NCI-H1092 (cell line): Measurements from ENCODE around the gene CACNB1.

Experiments used
- DNase-seq: peaks from one replicate; lab custom pipeline; 2025; lab: John Stamatoyannopoulos, UW

The CACNB1 gene

DNA sequence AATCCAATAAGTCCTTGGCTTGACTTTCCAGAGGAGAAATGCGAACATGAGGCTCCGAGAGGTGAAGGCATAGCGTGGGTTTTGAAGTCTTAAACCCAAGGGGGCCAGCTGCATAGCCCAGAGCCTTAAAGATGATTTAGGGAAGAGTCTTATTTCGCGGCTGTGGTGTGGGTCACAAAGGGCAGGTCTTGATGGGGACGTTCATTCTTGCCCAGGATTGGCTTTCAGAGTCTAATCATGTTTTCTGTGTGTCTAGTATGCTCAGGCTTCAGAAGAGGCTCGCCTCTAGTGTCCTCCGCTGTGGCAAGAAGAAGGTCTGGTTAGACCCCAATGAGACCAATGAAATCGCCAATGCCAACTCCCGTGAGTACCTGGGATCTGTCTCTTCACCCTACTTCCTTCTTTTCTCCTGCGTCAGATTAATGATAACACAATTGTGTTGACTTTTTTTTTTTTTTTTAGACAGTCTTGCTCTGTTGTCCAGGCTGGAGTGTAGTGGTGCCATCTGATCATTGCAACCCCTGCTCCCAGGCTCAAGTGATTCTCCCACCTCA lies 3.6 kb upstream of the CACNB1 start:
- DNase-seq: no peak

DNA sequence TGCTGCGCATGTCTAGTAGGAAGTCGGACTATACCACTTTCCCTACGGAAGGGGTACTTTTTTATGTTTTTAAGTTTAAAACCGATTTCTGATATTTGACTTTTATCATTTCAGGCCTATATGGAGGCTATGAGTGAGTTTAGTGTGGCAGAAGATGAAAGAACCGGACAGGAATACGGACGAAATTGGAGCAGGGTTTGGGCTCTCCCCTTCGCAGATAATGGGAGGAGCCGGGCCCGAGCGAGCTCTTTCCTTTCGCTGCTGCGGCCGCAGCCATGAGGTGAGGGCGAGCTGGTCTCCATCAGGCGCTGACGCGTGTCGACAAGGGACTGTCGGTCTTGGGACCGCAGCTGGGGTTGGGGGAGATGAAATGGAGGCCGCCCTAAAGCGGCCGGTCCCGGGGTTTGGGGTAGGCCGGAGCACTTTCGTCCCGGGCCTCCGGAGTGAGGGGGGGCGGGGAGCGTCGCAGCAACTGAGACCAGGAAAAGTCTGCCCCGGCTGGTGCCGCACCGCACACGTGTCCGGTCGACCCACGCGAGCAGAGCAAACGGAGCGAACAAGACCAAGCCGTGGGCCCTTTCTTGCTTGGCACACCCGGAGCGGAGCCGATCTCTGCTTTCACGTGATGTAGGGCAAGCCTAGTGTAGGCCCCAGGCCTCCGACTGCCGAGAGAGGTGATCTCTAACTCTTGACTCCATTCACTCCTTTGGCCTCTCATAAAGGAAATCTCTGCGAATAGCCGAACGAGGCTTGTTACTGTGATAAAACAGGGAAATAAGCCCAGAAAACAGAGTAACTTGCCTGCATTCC lies 2.8 kb upstream of the CACNB1 start, which contains the start of gene RPL19:
RPL19 (plus strand) TSS at position 214 of the 810 bp plus-strand sequence; CDS start at position 276, 62 bp downstream.
- peak; percentile 76 for DNase-seq

DNA sequence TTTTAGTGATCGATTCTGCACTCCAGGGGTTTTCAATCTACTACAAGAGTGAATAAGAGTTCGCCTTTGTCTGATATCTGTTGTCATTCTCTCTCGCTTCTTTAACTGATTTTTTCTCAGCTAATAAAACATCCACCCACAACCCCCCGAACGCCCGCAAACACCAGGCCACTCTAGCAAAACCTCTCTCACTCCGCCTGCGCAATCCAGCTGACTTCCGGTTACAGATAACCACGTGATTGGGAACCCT lies 2.3 kb upstream of the CACNB1 start:
- DNase-seq: peak; percentile 91

DNA sequence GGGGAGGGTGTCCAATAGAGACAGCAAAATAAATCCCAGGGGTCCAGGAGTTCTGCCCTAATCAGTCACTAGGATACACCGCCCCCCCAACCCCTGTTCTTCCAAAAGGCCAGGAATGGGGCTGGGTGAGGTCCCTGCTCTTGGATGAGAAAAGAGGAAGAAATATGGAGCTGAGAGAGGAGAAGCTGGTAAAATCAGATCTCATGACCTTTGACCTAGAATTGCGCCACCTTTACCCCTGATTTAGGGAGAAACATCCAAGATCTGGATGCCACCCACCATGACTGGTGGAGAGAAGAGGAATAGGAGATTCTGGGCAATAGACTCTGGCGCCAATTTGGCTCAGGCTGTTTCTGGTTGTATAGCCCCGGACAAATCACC lies 707 bp upstream of the CACNB1 start:
- no peak for DNase-seq

DNA sequence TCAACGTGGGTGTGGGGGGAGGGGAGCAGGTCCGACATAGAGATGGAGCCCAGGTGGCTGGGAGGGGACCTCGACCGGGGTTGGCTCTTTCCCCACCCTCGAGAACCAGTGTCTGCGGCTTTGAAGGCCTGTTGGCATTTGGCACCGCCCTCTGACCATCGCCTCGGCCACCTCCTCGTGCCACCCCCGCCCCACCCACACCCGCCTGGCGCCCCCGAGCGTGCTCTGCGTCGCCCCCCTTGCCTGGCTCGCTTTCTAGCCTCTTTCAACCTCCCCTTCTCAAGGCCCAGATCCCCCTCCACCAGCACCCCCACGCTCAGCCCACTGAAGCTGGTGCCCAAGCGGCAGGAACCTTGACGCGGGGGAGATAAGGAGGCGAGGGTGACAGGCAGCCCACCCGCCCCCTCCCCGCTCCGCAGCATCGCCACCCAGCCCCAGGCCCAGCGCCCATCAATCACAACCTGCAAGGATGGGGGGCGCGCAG lies 619 bp downstream of the CACNB1 start:
- DNase-seq: no peak

DNA sequence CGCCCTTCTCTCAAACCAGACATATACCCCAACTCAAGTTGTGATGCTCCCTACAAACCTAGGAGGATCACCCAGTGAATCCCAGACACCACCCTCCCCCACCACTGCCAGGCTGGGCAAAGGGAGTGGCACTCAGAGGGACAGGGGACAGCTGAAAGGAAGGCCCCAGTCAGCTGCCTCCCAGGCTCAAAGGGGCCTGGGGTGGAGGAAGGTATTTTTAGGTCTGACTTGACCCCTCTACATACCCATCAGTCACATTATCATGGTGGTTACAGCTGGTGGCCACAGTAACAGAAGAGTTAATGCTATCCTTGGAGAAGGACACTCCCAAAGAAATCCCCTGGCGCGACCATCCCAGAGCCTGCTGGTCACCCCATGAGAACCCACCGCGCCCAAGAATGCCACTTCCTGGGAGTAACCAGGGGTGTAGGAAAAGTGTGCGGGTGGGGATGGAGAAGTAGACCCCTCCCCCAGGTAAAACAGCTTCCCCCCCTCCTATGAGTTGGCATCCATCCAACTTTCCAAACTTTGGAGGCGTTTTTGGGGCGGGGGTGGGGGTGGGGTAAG lies 1.1 kb downstream of the CACNB1 start:
- DNase-seq: no peak

DNA sequence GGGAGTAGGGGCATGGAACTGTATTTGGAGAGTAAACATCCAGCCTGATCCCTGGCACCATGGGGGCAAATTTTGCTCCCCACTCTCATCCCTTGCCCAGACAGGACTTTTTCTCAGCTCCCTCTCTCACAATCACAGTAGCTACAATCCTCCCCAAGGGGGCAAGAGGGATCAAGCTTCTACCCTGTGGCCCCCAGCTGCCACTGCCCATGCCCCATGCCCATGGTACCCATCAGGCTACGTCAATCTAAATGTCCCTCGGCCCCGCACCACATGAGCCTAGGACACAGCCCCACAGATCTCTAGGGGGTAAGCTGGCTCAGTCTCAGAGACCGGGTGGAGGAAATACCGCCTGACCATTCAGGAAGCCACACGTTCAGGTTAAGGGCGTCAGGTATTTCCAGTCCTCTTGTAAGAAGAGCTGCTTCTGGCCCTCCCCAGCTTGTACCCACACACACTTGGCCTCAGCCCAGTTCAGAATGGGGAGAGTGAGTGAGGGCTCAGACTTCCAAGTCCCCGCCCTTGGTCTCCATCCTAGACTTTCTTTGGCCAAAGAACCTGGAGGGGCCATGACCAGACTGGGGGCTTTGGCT lies 1.8 kb downstream of the CACNB1 start:
- DNase-seq: no peak

DNA sequence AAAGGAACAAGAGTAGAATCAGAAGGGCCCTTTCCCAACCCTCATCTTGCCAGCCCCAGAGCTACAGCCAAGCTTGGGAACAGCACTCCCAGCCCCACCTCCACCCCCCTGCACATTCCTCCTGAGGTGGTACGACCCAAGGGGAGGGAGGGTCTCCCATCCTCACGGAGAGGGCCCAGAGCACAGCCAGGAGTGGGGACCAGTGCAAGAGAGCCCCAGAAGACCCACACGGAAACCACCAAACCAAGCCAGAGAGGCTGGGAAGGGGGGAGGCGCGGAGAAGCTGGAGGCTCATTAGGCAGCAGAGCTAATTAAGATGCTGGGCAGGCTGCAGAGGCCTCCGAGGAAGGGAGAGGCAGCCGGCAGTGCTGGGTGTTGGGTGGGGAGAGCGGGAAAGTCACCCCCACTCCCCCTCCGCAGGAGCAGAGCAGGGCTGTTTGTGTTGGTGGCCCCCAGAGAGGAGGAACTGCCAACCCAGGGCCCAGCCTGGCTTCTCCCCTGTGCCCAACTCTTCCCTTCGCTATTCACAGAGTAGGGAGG lies 2.4 kb downstream of the CACNB1 start:
- no peak for DNase-seq

DNA sequence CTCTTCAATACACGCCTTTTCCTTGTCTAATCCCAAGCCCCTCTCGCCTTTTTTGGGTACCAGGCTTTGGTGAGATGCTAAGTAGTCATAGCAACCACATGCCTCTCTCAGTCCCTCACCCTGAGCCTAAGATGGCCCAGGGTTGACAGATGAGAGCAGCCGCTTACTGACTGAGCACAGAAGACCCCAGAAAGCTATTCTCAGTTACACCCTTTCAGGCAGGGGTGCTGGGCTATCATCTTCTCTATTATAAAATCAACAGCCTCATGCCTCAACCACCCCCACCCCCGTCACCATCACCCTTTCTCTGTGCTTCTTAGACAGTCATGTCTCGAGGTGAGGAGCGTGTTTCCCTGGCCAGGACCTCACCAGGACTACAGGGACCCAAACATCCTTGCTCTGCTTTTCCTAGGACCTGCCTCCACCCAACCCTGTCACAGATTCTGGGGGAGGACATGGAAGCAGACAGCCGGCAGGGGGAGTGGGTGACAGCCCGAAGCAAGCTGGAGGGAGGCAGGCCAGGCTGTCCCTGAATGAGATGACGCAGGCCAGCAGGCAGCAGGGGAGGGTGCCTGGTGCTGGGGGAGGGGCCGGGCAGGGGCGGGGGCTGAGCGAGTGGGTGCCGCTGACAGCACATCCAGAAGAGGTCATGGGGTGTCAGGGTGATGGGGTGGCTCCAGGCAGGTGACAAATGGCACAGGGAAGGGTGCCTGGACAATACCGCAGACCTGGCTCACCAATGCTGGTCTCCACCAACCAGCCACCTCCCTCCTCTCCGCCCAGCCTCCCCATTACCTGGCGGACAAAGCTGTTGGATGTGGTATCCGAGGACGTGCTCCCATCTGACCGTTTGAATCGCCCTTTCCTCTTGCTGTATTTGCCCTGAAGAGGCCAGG lies 3.1 kb downstream of the CACNB1 start:
- no peak for DNase-seq

DNA sequence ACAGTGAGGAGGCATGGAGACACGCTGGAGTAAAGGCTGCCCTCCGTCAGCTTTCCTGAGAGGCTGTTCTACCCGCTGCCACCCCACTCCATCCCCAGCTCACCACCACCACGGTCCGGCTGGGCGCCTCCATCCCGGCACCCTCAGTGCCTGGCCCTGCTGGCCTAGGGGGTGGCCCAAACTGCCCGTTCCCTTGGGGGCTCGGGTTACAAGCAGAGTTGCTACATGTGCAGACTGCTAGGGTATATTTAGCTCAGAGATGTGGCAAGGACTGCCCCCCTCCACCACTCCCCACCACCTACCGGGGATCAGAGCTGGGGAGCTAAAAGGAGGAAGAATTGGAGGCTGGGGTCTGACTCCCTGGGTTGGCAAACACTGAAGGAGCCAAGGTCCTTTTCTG lies 4.1 kb downstream of the CACNB1 start:
- DNase-seq: no peak

DNA sequence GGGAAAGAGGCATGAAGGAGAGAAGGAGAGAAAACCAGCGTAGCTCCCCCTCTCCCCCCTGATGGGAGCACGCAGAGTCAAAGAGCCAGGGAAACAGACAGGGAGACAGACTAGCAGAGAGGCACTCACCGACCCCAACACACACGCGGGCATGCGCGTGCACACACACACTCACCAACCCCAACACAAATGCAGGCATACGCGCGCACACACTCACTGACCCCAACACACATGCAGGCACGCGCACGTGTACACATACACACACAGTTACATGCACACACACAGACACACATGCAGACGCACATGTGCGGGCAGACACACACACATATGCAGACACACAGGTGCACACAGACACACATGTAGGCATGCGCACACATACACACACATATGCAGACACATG lies 4.6 kb downstream of the CACNB1 start:
- DNase-seq: no peak

DNA sequence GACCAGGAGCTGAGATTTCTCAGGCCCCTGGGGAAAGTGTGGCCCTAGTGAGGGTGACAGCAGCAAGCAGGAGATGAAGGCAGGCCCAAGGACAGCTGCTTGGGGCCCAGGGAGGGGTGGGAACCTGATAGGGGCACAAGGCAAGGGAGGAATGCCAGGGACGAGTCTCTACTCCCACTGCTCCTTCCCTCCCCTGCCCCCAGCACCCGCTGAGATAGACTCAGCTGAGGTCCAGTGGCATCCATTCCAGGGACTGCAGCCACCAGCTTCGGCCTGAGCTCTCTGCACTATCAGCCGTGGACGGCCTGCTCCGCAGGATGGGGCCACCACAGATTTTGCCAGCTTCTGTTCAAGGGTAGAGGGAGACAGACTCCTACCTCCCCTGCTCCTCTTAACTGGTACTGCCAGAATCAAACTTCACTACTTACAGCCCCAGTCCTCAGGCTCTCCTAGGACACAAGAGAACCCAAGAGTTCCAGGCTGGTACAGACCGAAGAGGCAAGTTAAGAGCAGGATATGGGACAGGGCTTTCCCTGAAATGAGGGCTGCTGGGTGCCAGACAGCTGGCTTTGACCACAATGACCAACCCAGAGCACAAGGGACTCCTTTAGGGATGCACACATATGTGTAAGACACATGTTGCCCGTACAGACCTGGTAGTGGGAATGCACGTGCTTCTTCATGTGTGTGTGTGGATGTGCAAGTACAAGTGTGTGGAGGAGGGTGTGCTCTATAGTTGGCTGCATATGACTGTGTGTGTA lies 5.5 kb downstream of the CACNB1 start:
- DNase-seq: no peak

DNA sequence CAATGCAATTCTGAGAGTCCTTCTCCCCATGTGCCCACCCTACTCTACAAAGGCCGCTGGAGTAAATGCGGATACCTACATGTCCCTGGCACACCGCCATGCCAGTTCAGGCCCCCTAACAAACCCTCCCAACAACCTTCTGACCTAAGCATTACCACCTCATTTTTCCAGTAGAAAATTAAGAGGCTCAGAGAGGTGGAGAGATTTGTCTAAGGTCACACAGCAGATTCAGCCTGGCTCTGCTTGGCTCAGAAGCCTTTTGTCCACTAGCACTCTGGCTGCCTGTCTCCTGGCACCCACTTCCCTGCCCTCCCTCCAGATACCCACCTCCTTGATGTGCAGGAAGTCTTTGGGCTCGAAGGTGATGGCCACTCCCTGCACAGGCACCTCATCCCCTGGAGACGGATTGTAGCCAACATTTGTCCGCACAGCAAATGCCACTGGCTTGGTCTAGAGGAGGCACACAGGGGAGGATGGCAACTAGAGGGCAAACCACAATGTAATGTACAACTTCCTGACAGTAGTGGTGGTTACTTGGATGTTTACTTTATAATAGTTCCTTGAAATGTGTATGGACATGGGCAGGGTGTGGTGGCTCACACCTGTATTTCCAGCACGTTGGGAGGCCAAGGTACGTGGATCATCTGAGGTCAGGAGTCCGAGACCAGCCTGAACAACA lies 10.2 kb downstream of the CACNB1 start:
- DNase-seq: no peak

DNA sequence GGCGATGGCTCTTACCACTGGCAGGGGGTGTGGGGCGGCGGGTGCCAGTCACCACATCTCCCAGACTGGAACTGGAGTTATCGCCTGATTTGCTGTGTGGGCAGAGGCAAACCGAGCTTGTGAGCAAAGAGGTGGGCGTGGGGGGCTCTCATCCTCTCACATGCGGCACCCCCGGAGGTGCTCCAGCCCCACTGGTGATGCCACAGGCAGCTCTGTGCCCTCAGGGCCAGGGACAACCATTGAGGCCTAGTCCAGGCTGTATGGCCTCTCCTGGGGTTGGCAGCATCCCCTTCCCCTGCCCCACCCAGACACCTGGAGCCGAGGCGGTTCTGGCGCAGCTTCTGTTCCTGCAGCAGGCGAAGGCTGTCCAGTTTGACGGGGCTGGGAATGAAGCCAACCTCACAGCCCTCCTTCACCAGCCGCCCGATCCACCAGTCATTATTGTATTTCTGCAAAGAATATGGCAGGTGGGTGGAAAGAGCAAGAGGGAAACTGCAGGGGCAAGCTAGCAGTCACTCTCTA lies 10.9 kb downstream of the CACNB1 start:
- no peak for DNase-seq

DNA sequence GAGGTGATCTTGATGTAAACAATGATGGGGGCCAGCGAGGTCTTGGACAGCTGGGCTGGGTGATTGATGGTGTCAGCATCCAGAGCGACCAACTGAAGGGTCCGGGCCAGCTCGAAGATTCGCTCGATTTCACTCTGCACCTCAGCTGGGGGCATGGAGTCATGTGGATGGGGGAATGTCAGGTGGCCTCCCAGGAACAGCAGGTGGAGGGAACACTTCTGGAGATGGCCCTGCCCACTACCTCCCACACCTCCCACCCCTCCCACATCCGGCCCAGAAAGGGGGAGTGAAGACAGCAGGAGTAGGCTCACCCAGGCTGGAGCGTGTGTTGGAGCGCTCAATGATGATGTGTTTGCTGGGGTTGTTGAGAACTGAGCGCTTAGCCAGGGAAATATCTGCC lies 13.7 kb downstream of the CACNB1 start:
- DNase-seq: no peak

DNA sequence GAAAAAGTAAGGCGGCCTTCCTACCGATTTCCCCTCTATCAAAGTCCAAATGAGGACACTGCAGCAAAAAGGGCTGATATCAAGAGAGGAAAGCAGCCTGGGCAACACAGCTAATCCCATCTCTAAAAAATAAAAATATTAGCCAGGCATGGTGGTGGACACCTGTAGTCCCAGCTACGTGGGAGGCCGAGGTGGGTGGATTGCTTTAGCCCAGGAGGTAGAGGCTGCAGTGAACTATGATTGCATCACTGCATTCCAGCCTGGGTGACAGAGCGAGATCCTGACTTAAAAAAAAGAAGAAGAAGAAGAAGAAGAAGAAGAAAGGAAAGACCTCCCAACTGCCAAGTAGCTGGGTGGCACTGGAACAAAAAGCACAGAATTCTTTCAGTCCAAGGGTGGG lies 14.4 kb downstream of the CACNB1 start:
- DNase-seq: no peak

DNA sequence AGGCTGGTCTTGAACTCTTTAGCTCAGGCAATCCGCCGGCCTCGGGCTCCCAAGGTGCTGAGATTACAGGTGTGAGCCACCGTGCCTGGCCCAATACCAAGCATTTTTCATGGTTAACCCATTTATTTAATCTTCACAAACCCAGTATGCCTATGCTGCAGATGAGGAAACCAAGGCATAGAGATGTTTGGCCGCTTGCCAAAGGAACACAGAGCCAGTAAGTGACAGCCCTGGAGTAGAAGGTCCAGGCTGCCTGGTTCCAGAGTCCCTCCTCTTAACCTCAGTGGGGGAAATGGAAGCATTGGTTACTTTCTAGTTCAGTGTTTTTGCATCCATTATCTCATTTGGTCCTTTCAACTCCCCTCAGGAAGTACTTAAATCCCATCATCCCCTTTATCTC lies 16.2 kb downstream of the CACNB1 start:
- DNase-seq: no peak

DNA sequence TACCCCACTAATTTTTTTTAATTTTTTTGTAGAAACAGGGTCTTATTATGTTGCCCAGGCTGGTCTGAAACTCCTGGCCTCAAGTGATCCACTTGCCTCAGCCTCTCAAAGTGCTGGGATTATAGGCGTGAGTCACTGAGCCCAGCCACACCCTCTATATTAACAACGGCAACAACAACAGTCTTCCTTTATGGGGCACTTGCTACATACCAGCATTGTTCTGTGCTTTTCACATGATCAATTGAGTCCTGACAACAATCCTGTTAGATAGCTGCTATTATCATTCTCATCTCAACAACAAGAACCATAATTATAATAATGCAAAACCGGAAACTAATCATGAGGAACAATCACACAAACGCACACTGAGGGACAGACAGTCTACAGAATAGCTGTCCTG lies 18.9 kb downstream of the CACNB1 start:
- DNase-seq: no peak

DNA sequence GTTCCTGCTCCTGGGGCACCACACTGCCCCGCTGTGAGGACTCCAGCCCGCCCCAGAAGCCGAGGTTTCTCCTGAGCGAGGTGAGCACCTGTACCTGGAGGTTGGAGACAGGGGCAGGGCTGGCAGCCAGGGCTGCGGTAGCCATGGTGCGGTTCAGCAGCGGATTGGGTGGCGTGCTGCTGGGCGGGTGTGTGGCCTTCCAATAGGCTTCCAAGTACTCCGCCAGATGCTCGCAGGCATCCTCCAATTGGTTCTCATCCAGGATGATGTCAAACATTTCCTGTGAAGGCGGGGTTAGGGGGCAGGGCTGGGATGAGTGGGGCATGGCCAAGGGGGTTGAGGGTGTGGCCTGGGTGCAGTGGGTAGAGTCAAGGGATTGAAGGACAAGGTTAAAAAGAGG lies 20.2 kb downstream of the CACNB1 start:
- DNase-seq: no peak

DNA sequence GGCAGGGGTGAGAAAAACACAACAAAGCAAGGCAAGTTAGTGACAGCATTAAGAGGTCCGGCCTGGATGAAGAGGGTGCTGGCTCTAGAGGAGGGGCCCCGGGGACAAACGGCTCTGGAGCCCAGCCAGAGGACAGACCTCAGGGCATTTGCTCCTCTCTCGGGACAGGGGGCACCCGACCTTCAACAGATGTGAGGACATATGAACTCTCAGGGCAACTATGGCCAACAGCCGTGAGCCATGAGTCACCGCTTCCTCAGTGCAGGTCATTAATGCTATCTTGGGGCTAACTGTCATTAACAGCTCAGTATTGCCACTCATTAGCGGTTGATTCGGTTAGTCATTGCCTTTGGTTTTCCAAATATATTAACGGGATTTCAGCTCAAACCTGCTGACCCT lies 21.8 kb downstream of the CACNB1 start:
- no peak for DNase-seq
